Epithelial cell of esophagus (primary cell): ENCODE measurements around the gene DCTPP1.

Experiments used
- DNase-seq: peaks from one replicate; pipeline ENCODE4 v3.0.0; 2010; ENCODE audit warnings: low read depth
- H3K4me3 ChIP-seq: 2 replicates; pipeline ENCODE4 v1.5.1; 2011; ENCODE audit warnings: mild to moderate bottlenecking, low read length, control low read depth
- CTCF ChIP-seq: IDR thresholded peaks from 2 replicates; pipeline ENCODE4 v1.5.1; 2011; ENCODE audit warnings: low read depth, mild to moderate bottlenecking, low read length, control low read depth, inconsistent platforms; ENCODE audit not compliant: insufficient read depth; ENCODE audit errors: missing control alignments

Gene DCTPP1

GRCh38 chr16:30409125-30410060 is 20.4 kb downstream of the DCTPP1 start:
- no peak overlapping the region for H3K4me3 ChIP-seq
- peak; percentile 95 for TF ChIP-seq CTCF
- DNase-seq = peak; percentile 85

GRCh38 chr16:30407804-30408534 is 21.9 kb downstream of the DCTPP1 start:
- TF ChIP-seq CTCF = no peak
- DNase-seq = no peak
- H3K4me3 ChIP-seq = peak overlapping the region; percentile 65

- no peak for TF ChIP-seq CTCF
- DNase-seq = peak; percentile 89
- peak within 1 kb of the TSS; percentile 65 for H3K4me3 ChIP-seq
Measured at GRCh38 chr16:30407102-30407803, 22.6 kb downstream of the DCTPP1 start, which contains the start of gene ZNF771. ZNF771 (plus strand) TSS chr16:30407606; CDS start chr16:30408054, 448 bp downstream.

GRCh38 chr16:30406795-30407101 is 23.1 kb downstream of the DCTPP1 start:
- DNase-seq = no peak
- peak overlapping the region; percentile 65 for H3K4me3 ChIP-seq
- TF ChIP-seq CTCF = no peak

GRCh38 chr16:30401768-30402425 is 27.9 kb downstream of the DCTPP1 start:
- no peak for DNase-seq
- no peak for TF ChIP-seq CTCF

GRCh38 chr16:30399435-30400186 is 30.2 kb downstream of the DCTPP1 start:
- peak overlapping the region; percentile 83 for H3K4me3 ChIP-seq
- DNase-seq = no peak
- TF ChIP-seq CTCF = no peak

More at GRCh38 chr16:30401768-30402425, 27.9 kb downstream of the DCTPP1 start:
- H3K4me3 ChIP-seq = no peak overlapping the region
